H9 (cell line): Measurements from ENCODE around the gene AHNAK. TPM values are rescaled to one million over a fixed set of nuclear protein-coding genes. Genes with fewer than 3 reads are reported as not detected.

Experiments
- DNase-seq: peaks from one replicate; pipeline ENCODE4 v3.0.0-alpha.2; 2017
- H2AFZ ChIP-seq: one replicate; pipeline ENCODE4 v1.6.1; 2013; ENCODE audit warnings: mild to moderate bottlenecking, low read length, control low read depth, moderate library complexity
- H2AK5ac ChIP-seq: 2 replicates; pipeline ENCODE4 v1.6.1; 2013; ENCODE audit warnings: low read length, control low read depth, mixed read lengths; ENCODE audit not compliant: insufficient read length
- H2BK120ac ChIP-seq: one replicate; pipeline ENCODE4 v1.6.1; 2013; ENCODE audit warnings: low read depth, mild to moderate bottlenecking, low read length, control low read depth, inconsistent platforms; ENCODE audit not compliant: poor library complexity, severe bottlenecking
- H2BK12ac ChIP-seq: 2 replicates; pipeline ENCODE4 v1.6.1; 2013; ENCODE audit warnings: low read length, control low read depth, mixed read lengths, low read depth; ENCODE audit not compliant: insufficient read length
- H2BK15ac ChIP-seq: 2 replicates; pipeline ENCODE4 v1.6.1; 2013; ENCODE audit warnings: low read depth, low read length, control low read depth
- H2BK20ac ChIP-seq: one replicate; pipeline ENCODE4 v1.6.1; 2013; ENCODE audit warnings: low read depth, mild to moderate bottlenecking, low read length, control low read depth, inconsistent platforms; ENCODE audit not compliant: poor library complexity, severe bottlenecking
- H2BK5ac ChIP-seq: 2 replicates; pipeline ENCODE4 v1.6.1; 2013; ENCODE audit warnings: low read length, control low read depth, mixed read lengths; ENCODE audit not compliant: insufficient read length
- H3K14ac ChIP-seq: 2 replicates; pipeline ENCODE4 v1.6.1; 2013; ENCODE audit warnings: low read length, control low read depth; ENCODE audit not compliant: insufficient read depth
- H3K18ac ChIP-seq: 2 replicates; pipeline ENCODE4 v1.6.1; 2013; ENCODE audit warnings: low read depth, mild to moderate bottlenecking, mixed read lengths, low read length, control low read depth; ENCODE audit not compliant: insufficient read length
- H3K23ac ChIP-seq: 2 replicates; pipeline ENCODE4 v1.6.1; 2013; ENCODE audit warnings: low read length, control low read depth, mixed read lengths, low read depth; ENCODE audit not compliant: insufficient read length
- H3K23me2 ChIP-seq: 2 replicates; pipeline ENCODE4 v1.6.1; 2013; ENCODE audit warnings: low read depth, mild to moderate bottlenecking, mixed read lengths, low read length, control low read depth; ENCODE audit not compliant: insufficient read length, poor library complexity, severe bottlenecking
- H3K27ac ChIP-seq: 2 replicates; pipeline ENCODE4 v1.5.1; 2013; ENCODE audit warnings: low read length, control low read depth, mixed read lengths, low read depth; ENCODE audit not compliant: insufficient read length
- H3K27me3 ChIP-seq: 2 replicates; pipeline ENCODE4 v1.6.1; 2013; ENCODE audit warnings: low read length, control low read depth, inconsistent platforms; ENCODE audit not compliant: insufficient read depth
- H3K4ac ChIP-seq: 2 replicates; pipeline ENCODE4 v1.6.1; 2013; ENCODE audit warnings: low read depth, mild to moderate bottlenecking, control low read depth, inconsistent platforms, low read length, moderate library complexity
- H3K4me1 ChIP-seq: 2 replicates; pipeline ENCODE4 v1.6.1; 2013; ENCODE audit warnings: low read length, control low read depth, inconsistent platforms; ENCODE audit not compliant: insufficient read depth
- H3K4me2 ChIP-seq: 2 replicates; pipeline ENCODE4 v1.6.1; 2013; ENCODE audit warnings: low read length, control low read depth, mixed read lengths; ENCODE audit not compliant: insufficient read length, insufficient read depth
- H3K56ac ChIP-seq: 2 replicates; pipeline ENCODE4 v1.6.1; 2013; ENCODE audit warnings: low read depth, mild to moderate bottlenecking, mixed read lengths, low read length, control low read depth; ENCODE audit not compliant: insufficient read length
- H3K79me1 ChIP-seq: 2 replicates; pipeline ENCODE4 v1.6.1; 2013; ENCODE audit warnings: low read depth, mild to moderate bottlenecking, moderate library complexity, low read length, control low read depth, inconsistent platforms; ENCODE audit not compliant: insufficient read depth, poor library complexity, severe bottlenecking
- H3K79me2 ChIP-seq: 2 replicates; pipeline ENCODE4 v1.6.1; 2013; ENCODE audit warnings: low read length, control low read depth, inconsistent platforms; ENCODE audit not compliant: insufficient read depth
- H3K9ac ChIP-seq: 2 replicates; pipeline ENCODE4 v1.6.1; 2013; ENCODE audit warnings: low read length, control low read depth, mixed read lengths; ENCODE audit not compliant: insufficient read length; ENCODE audit errors: extremely low read depth
- H3K9me3 ChIP-seq: one replicate; pipeline ENCODE4 v1.6.1; 2013; ENCODE audit warnings: low read depth, low read length, inconsistent platforms; ENCODE audit not compliant: control insufficient read depth
- H3T11ph ChIP-seq: one replicate; pipeline ENCODE4 v1.6.1; 2013; ENCODE audit warnings: mild to moderate bottlenecking, low read length, control low read depth, inconsistent platforms
- H4K20me1 ChIP-seq: one replicate; pipeline ENCODE4 v1.6.1; 2013; ENCODE audit not compliant: control insufficient read depth, insufficient read length, insufficient read depth
- H4K5ac ChIP-seq: 2 replicates; pipeline ENCODE4 v1.6.1; 2013; ENCODE audit warnings: low read depth, mild to moderate bottlenecking, mixed read lengths, low read length, control low read depth; ENCODE audit not compliant: insufficient read length
- H4K8ac ChIP-seq: replicated peaks from 2 replicates; pipeline ENCODE4 v1.6.1; 2013; ENCODE audit warnings: low read length, control low read depth, mixed read lengths, low read depth; ENCODE audit not compliant: insufficient read length
- H4K91ac ChIP-seq: 2 replicates; pipeline ENCODE4 v1.6.1; 2013; ENCODE audit warnings: low read depth, mild to moderate bottlenecking, moderate library complexity, mixed read lengths, low read length, control low read depth; ENCODE audit not compliant: insufficient read length
- H3K27ac Mint-ChIP-seq, 3 experiments: 2 replicates in 2 of 3; 3 replicates in 1 of 3; pipeline ENCODE4 v1.8.0; 2020 to 2021; ENCODE audit warnings: mixed read lengths in 3 of 3, mild to moderate bottlenecking in 1 of 3, moderate library complexity in 1 of 3
- H3K27me3 Mint-ChIP-seq: 2 replicates; pipeline ENCODE4 v1.8.0; 2021; ENCODE audit warnings: low read depth, mild to moderate bottlenecking, moderate library complexity, mixed read lengths
- H3K36me3 Mint-ChIP-seq, 3 experiments: 2 replicates in 2 of 3; 3 replicates in 1 of 3; pipeline ENCODE4 v1.8.0; 2020 to 2021; ENCODE audit warnings: low read depth in 3 of 3, mixed read lengths in 3 of 3; ENCODE audit not compliant: insufficient read depth in 1 of 3
- H3K4me1 Mint-ChIP-seq, 2 experiments: 2 replicates each; pipeline ENCODE4 v1.8.0; 2020; ENCODE audit warnings: mixed read lengths in 2 of 2
- H3K4me3 Mint-ChIP-seq, 2 experiments: 2 replicates in 1 of 2; 3 replicates in 1 of 2; pipeline ENCODE4 v1.8.0; 2020 to 2021; ENCODE audit warnings: mild to moderate bottlenecking in 2 of 2, mixed read lengths in 2 of 2, moderate library complexity in 1 of 2
- H3K9me3 Mint-ChIP-seq, 2 experiments: 2 replicates in 1 of 2; 3 replicates in 1 of 2; pipeline ENCODE4 v1.8.0; 2020; ENCODE audit warnings: mild to moderate bottlenecking in 2 of 2, mixed read lengths in 2 of 2, moderate library complexity in 1 of 2
- CTCF ChIP-seq: fragments of 200-600 bp; sonication (generic); conservative IDR thresholded peaks from 3 replicates; pipeline ENCODE4 v1.8.0; 2021; ENCODE audit warnings: antibody characterized with exemption, mild to moderate bottlenecking
- WGBS: extraction: QIAGEN DNeasy Blood & Tissue Kit; methylation state at CpG from one replicate; pipeline ENCODE4 v1.1.7; 2013; ENCODE audit warnings: missing lambda C conversion rate, low lambda C conversion rate, mixed read lengths; ENCODE audit not compliant: insufficient read length; ENCODE audit errors: extremely low coverage; 5-methylcytosine and 5-hydroxymethylcytosine counted together
- total RNA-seq: library from RNA; stranded (reverse); gene quantifications from 2 replicates; pipeline ENCODE4 v1.2.1, GENCODE V29; 2021

The AHNAK gene
- total RNA-seq, 1 experiment from 2014 or later: 15.2 TPM

- no peak overlapping the region for H3K4me3 Mint-ChIP-seq
- no CpG with 5 or more reads among the region's 7 CpGs for WGBS
- H3K27ac Mint-ChIP-seq: no peak overlapping the region
- H4K8ac ChIP-seq: no peak overlapping the region
- H3K4me1 Mint-ChIP-seq: peaks cover 26 to 55% of the 10 kb centered on the region in 2 experiments
- H3K23ac ChIP-seq: no peak overlapping the region
- H3K27me3 ChIP-seq: no peaks in the 10 kb centered on the region
- H2AK5ac ChIP-seq: no peak overlapping the region
- H3K23me2 ChIP-seq: peaks cover 6% of the 10 kb centered on the region
- no peaks in the 10 kb centered on the region for H3K9me3 ChIP-seq
- TF ChIP-seq CTCF: no peak
- no peaks in the 10 kb centered on the region for H4K20me1 ChIP-seq
- no peak overlapping the region for H2BK12ac ChIP-seq
- peaks cover 4% of the 10 kb centered on the region; the same call in 1 of the 2 replicates for H3K4me1 ChIP-seq
- no peak overlapping the region for H3T11ph ChIP-seq
- H3K79me2 ChIP-seq: no peaks in the 10 kb centered on the region
- H3K56ac ChIP-seq: no peak overlapping the region
- no peak overlapping the region for H2BK120ac ChIP-seq
- no peak overlapping the region for H3K4ac ChIP-seq
- H3K4me2 ChIP-seq: no peak overlapping the region
- H2BK5ac ChIP-seq: no peak overlapping the region
- DNase-seq: no peak
- H2BK20ac ChIP-seq: no peak overlapping the region
- no peaks in the 10 kb centered on the region; a peak in 1 of 7 replicates for H3K36me3 Mint-ChIP-seq
- no peak overlapping the region for H3K14ac ChIP-seq
- no peak overlapping the region for H4K5ac ChIP-seq
- H3K79me1 ChIP-seq: no peaks in the 10 kb centered on the region
- H3K18ac ChIP-seq: no peak overlapping the region
- H3K9me3 Mint-ChIP-seq: no peaks in the 10 kb centered on the region
- H3K27me3 Mint-ChIP-seq: peaks cover 4% of the 10 kb centered on the region
- no peak overlapping the region for H4K91ac ChIP-seq
- H2BK15ac ChIP-seq: no peak overlapping the region
- no peak overlapping the region for H3K9ac ChIP-seq
- no peak overlapping the region for H3K27ac ChIP-seq
- H2AFZ ChIP-seq: no peak overlapping the region
Observed at GRCh38 chr11:62399878-62400266, 146.7 kb downstream of the AHNAK start.
